ENCODE measurements around the gene TMEM203. TPM values are rescaled to one million over a fixed set of nuclear protein-coding genes. Genes with fewer than 3 reads are reported as not detected.

TMEM203 gene
- total and polyA plus RNA-seq, 8 donors, result 9.7 to 22.8 (median 13.7) TPM

DNA sequence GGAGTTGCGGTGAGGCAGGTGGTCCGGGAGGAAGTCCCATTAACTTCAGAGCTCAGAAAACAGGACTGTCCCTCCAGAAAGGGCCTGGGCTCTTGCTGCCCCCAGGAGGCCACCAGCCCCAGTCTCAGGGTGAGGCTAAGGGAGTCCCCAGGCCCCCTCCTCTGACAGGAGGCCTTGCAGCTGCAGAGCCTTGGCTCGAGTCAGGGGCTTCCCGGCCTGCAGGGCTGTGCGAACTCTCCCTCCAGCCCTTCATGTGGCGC is 42.4 kb upstream of the TMEM203 start:
- Histone ChIP-seq H3K36me3 (peaks cover 4 to 7% (median 6%) of the 10 kb centered on the region in 3 donors), H3K4me3 (no peak overlapping the region), H3K9me3 (no peaks in the 10 kb centered on the region), H3K4me1 (peaks cover 0 to 15% (median 9%) of the 10 kb centered on the region in 3 donors), H3K27me3 (no peaks in the 10 kb centered on the region), H3K27ac (no peak overlapping the region)
- no peak for FAIRE-seq
- TF ChIP-seq, protein P1, sequence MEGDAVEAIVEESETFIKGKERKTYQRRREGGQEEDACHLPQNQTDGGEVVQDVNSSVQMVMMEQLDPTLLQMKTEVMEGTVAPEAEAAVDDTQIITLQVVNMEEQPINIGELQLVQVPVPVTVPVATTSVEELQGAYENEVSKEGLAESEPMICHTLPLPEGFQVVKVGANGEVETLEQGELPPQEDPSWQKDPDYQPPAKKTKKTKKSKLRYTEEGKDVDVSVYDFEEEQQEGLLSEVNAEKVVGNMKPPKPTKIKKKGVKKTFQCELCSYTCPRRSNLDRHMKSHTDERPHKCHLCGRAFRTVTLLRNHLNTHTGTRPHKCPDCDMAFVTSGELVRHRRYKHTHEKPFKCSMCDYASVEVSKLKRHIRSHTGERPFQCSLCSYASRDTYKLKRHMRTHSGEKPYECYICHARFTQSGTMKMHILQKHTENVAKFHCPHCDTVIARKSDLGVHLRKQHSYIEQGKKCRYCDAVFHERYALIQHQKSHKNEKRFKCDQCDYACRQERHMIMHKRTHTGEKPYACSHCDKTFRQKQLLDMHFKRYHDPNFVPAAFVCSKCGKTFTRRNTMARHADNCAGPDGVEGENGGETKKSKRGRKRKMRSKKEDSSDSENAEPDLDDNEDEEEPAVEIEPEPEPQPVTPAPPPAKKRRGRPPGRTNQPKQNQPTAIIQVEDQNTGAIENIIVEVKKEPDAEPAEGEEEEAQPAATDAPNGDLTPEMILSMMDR (IDR thresholded peaks at IDR 0.05), result no peak
- WGBS, 2 donors, result 94 to 96% methylated on average over 6 of the region's 6 CpGs
- intact Hi-C loops (cut with DNase I), result no loop called here
- no peak for DNase-seq
- ATAC-seq, result no peak

- TF ChIP-seq, protein P1 (IDR thresholded peaks at IDR 0.05), result no peak
- H3K36me3 ChIP-seq, result peaks cover 7 to 11% (median 8%) of the 10 kb centered on the region in 3 donors
- 80 to 87% methylated on average over 20 of the region's 20 CpGs for WGBS, 2 donors
- DNase-seq, result no peak
- intact Hi-C loops (cut with DNase I), result no loop called here
- no peak overlapping the region for H3K4me3 ChIP-seq
- H3K9me3 ChIP-seq, result no peaks in the 10 kb centered on the region
- no peak overlapping the region for H3K27ac ChIP-seq
- no peak for FAIRE-seq
- peaks cover 0 to 18% (median 14%) of the 10 kb centered on the region in 3 donors for H3K4me1 ChIP-seq
- no peak for ATAC-seq
- no peaks in the 10 kb centered on the region for H3K27me3 ChIP-seq
Measured at GRCh38 chr9:137247135-137247915, 41.9 kb upstream of the TMEM203 start.

GRCh38 chr9:137245450-137246421 is 40.3 kb upstream of the TMEM203 start:
- Histone ChIP-seq H3K4me3 (no peak overlapping the region), H3K4me1 (peaks cover 0 to 18% (median 14%) of the 10 kb centered on the region in 3 donors), H3K9me3 (no peaks in the 10 kb centered on the region), H3K27ac (no peak overlapping the region), H3K27me3 (no peaks in the 10 kb centered on the region), H3K36me3 (peaks cover 7 to 11% (median 8%) of the 10 kb centered on the region in 3 donors)
- FAIRE-seq (no peak), DNase-seq (peak in 1 of 6 donors; percentile 70), ATAC-seq (no peak)
- WGBS, 2 donors, result 86 to 92% methylated on average over 25 of the region's 25 CpGs
- TF ChIP-seq, protein P1 (IDR thresholded peaks at IDR 0.05), result no peak
- intact Hi-C loops (cut with DNase I), result no loop called here

DNA sequence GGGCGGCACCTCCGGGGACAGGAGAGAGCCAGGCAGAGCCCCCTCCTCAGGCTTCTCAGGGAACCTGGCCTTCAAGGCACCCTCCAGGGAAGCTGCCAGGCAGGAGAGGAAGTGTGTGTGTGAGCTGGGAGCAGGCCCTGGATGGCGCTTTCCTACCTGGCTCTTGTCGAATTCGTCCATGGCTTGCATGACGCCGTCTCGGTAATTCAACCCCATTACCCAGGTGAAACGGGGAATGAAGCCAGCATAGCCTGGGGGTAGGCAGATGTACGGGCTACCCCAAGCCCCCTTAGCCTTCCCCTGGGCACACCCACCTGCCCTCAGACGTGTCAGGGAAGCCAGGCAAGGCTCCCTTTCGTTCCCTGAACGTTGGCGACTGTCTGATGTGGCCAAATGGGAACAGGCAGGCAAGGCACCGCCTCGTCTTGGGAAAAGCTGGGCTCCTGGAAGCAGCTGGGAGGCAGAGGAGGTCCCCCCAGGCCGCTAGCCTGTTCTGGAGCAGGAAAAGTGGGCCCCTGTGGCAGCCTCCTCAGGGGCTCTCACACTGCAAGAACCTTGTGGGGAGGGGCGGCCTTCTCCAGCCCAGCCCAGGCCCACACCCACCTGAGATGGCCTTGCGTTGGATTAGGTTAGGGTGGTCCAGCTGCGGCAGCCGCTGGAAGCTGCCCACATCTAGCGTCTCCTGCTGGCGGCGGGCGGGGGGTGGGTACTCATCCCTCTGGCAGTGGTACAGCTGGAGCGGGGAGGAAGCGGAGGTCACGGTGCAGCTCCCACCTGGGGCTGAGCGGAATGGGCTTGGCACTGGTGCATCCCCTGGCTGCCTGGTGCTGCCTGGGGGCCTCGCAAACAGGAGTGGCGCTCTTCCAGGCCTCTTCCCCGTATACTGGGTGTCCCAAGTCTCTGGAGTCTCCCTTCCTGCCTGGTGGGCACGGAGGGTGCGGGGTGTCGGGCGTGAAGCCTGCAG is 39.3 kb upstream of the TMEM203 start:
- TF ChIP-seq, protein P1 (IDR thresholded peaks at IDR 0.05), result no peak
- Histone ChIP-seq H3K27me3 (no peaks in the 10 kb centered on the region), H3K4me3 (no peak overlapping the region), H3K36me3 (peaks cover 7 to 11% (median 8%) of the 10 kb centered on the region in 3 donors), H3K4me1 (peaks cover 0 to 18% (median 14%) of the 10 kb centered on the region in 3 donors), H3K9me3 (no peaks in the 10 kb centered on the region), H3K27ac (no peak overlapping the region)
- no peak for ATAC-seq
- intact Hi-C loops (cut with DNase I), result no loop called here
- WGBS, 2 donors, result 74 to 82% methylated on average over 34 to 36 of the region's 36 CpGs
- peak in 3 of 6 donors; percentile 47 to 74 (median 51) for DNase-seq
- FAIRE-seq, result no peak
